Mammary epithelial cell (primary cell): ENCODE data around the gene PATE1.

ENCODE experiments used
- CTCF ChIP-seq, 2 donors: IDR thresholded peaks in 1 of 2; conservative IDR thresholded peaks in 1 of 2; 2 replicates each; pipeline ENCODE4 v1.5.1; 2011 to 2012; ENCODE audit warnings: inconsistent platforms in 2 of 2, low read length in 2 of 2, mild to moderate bottlenecking in 2 of 2, control low read depth in 1 of 2, low read depth in 1 of 2; ENCODE audit not compliant: insufficient read depth in 1 of 2; ENCODE audit errors: extremely low read depth in 1 of 2
- EZH2 ChIP-seq: IDR thresholded peaks from 2 replicates; pipeline ENCODE4 v1.6.1; 2012; ENCODE audit warnings: low read length, inconsistent platforms, borderline replicate concordance

GRCh38 chr11:125777309-125777708 is 31.2 kb downstream of the PATE1 start:
- TF ChIP-seq CTCF (conservative IDR thresholded peaks at IDR 0.05 in 1 of 2, IDR thresholded peaks at IDR 0.05 in 1 of 2; ENCODE audit: extremely low read depth in 1 of 2, insufficient read depth in 1 of 2, low read depth in 1 of 2, low read length in 2 of 2) (no peak), EZH2 (no peak)
